Prostate gland (tissue), 2 donors: ENCODE results near the gene CNDP2. TPM values are rescaled to one million over a fixed set of nuclear protein-coding genes. Genes with fewer than 3 reads are reported as not detected.

Source experiments
- DNase-seq: peaks from one replicate; pipeline ENCODE4 v3.0.0-alpha.2; 2019; ENCODE audit warnings: low spot score
- H3K27ac ChIP-seq, 2 donors: fragments of 200-600 bp; sonication (generic); 2 replicates each; pipeline ENCODE4 v1.5.1; 2017 to 2019
- H3K27me3 ChIP-seq: fragments of 200-600 bp; sonication (generic); replicated peaks from 2 replicates; pipeline ENCODE4 v1.5.1; 2019; ENCODE audit not compliant: insufficient read depth
- H3K36me3 ChIP-seq, 2 donors: fragments of 200-600 bp; sonication (generic); 1 replicate in 1 of 2; 2 replicates in 1 of 2; pipeline versions ENCODE4 v1.5.1 to v1.8.1; 2017 to 2019
- H3K4me1 ChIP-seq: fragments of 200-600 bp; sonication (generic); replicated peaks from 2 replicates; pipeline ENCODE4 v1.5.1; 2019
- H3K4me3 ChIP-seq, 2 donors: fragments of 200-600 bp; sonication (generic); 2 replicates each; pipeline ENCODE4 v1.5.1; 2017 to 2019
- H3K9me3 ChIP-seq: fragments of 200-600 bp; sonication (generic); 2 replicates; pipeline ENCODE4 v1.5.1; 2017
- POLR2A ChIP-seq: fragments of 450-650 bp; IDR thresholded peaks from one replicate; pipeline ENCODE4 v1.6.1; 2016; ENCODE audit warnings: antibody characterized with exemption, mild to moderate bottlenecking
- POLR2AphosphoS5 ChIP-seq: sonication (generic); formaldehyde crosslinking; IDR thresholded peaks from one replicate; pipeline ENCODE4 v1.6.1; 2017; ENCODE audit warnings: antibody characterized with exemption
- WGBS: methylation state at CpG from one replicate; pipeline ENCODE4 v1.1.5; 2018; 5-methylcytosine and 5-hydroxymethylcytosine counted together
- intact Hi-C: fragments of 100-400 bp; cut with DNase I; formaldehyde crosslinking; loops from one replicate; pipeline ENCODE4 v1.14.2; 2022
- total RNA-seq, 2 donors: library from RNA; depleted of rRNA; stranded (reverse); fragments of >200 nt; gene quantifications; one replicate each; pipeline ENCODE4 v1.1.0, GENCODE V29; 2016
- TF ChIP-seq, protein P1 (sequence below), 4 experiments: fragments of 200-600 bp in 2 of 4; fragments of 450-650 bp in 2 of 4; sonication (generic) in 2 of 4; IDR thresholded peaks; 1 replicate in 3 of 4; 2 replicates in 1 of 4; pipeline ENCODE4 v1.5.1; 2016 to 2019; ENCODE audit warnings: antibody characterized with exemption in 4 of 4, mild to moderate bottlenecking in 2 of 4, moderate library complexity in 2 of 4

The CNDP2 gene
- total RNA-seq, 2 donors from 2014 or later, result 144 to 294 TPM

DNA sequence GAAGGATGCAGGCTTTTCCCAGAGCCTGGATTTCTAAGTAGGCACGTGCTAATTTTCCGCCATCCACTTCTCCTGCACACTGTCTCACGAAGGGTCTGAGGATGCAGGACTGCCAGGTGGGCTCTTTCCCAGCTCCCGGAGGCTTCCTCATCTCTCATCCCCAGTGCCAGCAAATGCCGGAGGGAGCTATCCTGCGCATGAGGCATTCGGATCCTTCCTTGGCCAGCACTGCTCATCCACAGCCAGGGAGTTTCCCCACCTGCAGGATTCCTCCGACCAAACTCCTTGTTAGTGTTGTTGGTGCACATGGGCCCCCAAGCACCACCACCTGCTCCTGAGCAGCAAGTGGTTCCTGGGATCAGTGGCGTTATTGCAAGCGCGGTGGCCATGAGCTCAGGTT, 43.1 kb downstream of the CNDP2 start:
- TF ChIP-seq, protein P1, sequence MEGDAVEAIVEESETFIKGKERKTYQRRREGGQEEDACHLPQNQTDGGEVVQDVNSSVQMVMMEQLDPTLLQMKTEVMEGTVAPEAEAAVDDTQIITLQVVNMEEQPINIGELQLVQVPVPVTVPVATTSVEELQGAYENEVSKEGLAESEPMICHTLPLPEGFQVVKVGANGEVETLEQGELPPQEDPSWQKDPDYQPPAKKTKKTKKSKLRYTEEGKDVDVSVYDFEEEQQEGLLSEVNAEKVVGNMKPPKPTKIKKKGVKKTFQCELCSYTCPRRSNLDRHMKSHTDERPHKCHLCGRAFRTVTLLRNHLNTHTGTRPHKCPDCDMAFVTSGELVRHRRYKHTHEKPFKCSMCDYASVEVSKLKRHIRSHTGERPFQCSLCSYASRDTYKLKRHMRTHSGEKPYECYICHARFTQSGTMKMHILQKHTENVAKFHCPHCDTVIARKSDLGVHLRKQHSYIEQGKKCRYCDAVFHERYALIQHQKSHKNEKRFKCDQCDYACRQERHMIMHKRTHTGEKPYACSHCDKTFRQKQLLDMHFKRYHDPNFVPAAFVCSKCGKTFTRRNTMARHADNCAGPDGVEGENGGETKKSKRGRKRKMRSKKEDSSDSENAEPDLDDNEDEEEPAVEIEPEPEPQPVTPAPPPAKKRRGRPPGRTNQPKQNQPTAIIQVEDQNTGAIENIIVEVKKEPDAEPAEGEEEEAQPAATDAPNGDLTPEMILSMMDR (IDR thresholded peaks at IDR 0.05), result no peak
- TF ChIP-seq POLR2AphosphoS5 (no peak), POLR2A (no peak)
- no peak overlapping the region for H3K27ac ChIP-seq
- 81% methylated on average over 10 of the region's 11 CpGs for WGBS
- no peaks in the 10 kb centered on the region for H3K9me3 ChIP-seq
- no peak for DNase-seq
- H3K27me3 ChIP-seq, result no peaks in the 10 kb centered on the region
- intact Hi-C loops, result no loop called here
- H3K36me3 ChIP-seq, result no peaks in the 10 kb centered on the region
- H3K4me3 ChIP-seq, result no peak overlapping the region
- H3K4me1 ChIP-seq, result no peaks in the 10 kb centered on the region

DNA sequence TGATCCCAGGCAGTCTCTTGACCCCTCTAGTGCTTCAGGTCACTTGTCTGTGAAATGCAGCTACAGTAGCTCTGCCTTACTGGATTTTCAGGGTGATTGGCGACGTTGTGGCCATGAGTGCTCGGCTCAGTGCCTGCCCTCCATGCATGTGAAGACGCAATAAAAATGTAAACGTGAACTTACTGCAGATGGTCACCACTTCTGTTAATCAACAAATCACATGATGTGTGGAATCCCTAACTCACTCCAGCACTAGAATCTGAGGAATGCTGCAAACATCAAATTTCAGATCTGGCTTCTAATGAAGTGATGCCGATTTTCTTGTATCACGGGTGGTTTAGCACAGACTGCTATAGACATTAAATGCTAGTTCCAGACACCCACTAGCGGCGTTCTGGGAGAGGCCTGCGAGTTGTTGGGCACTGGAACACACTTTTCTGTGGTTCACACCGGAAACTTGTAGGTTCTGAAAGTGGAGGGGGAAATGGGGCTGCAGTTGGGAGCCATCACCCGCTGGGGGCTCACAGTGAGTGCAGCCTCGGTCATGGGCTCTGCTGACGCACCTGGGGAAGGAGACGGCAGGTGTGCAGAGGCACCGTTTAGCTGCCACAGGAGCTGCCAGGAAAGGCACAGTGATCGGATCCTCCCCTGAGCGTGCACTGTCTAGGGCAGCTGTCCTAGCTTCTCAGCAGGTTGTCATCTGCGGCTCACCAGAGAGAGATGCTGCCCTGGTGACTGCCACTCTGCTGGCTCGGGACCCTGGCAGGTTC, 44.7 kb downstream of the CNDP2 start:
- 77% methylated on average over 20 of the region's 20 CpGs for WGBS
- Histone ChIP-seq H3K27ac (no peak overlapping the region), H3K36me3 (no peaks in the 10 kb centered on the region), H3K4me1 (no peaks in the 10 kb centered on the region), H3K4me3 (no peak overlapping the region), H3K9me3 (no peaks in the 10 kb centered on the region), H3K27me3 (no peaks in the 10 kb centered on the region)
- TF ChIP-seq POLR2A (no peak), POLR2AphosphoS5 (no peak)
- TF ChIP-seq, protein P1 (IDR thresholded peaks at IDR 0.05), result no peak
- intact Hi-C loops, result no loop called here
- no peak for DNase-seq

DNA sequence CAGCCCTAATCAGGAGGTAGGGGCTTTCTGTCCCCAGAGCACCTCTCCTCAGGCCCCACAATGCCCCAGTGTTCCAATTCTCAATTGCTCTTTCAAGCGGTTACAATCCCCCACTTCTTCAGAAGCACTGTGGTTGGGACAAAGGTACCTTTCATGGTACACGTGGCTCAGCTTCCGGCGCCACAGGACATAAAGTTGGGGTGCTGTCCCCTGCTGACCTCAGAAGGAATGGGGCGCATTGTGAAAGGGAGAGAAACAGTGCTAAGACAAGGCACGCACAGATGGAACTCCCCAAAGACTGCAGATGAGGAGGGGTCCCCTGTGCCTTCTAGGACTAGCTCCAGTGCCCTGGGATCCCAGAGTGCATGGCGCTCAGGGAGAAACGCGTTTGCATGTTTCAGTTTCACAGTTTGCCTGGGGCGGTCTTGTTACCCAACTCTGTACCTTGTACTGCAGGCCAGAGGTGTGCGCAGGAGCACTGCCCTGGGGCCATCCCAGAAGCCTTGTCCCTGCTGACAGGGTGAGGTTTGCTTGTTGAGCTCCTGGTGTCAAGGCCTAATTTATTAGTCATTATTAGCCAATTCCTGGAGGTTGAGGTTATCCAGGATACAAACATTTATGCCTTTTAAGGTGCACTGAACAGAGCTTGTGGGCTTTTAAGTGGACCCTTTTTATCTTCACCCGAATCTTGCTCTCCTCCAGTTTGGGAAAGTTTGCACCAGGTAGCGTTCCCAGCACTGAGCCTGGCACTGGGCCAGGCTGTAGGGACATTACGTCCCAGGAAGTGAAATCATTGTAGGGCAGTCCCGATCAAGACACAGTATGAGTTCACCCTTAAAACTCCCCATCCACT, 45.8 kb downstream of the CNDP2 start:
- Histone ChIP-seq H3K36me3 (no peaks in the 10 kb centered on the region), H3K27ac (no peak overlapping the region), H3K9me3 (no peaks in the 10 kb centered on the region), H3K4me3 (no peak overlapping the region), H3K27me3 (no peaks in the 10 kb centered on the region), H3K4me1 (no peaks in the 10 kb centered on the region)
- intact Hi-C loops, result no loop called here
- peak; percentile 5 for TF ChIP-seq POLR2AphosphoS5
- TF ChIP-seq, protein P1 (IDR thresholded peaks at IDR 0.05), result no peak
- DNase-seq, result no peak
- 66% methylated on average over 15 of the region's 15 CpGs for WGBS

DNA sequence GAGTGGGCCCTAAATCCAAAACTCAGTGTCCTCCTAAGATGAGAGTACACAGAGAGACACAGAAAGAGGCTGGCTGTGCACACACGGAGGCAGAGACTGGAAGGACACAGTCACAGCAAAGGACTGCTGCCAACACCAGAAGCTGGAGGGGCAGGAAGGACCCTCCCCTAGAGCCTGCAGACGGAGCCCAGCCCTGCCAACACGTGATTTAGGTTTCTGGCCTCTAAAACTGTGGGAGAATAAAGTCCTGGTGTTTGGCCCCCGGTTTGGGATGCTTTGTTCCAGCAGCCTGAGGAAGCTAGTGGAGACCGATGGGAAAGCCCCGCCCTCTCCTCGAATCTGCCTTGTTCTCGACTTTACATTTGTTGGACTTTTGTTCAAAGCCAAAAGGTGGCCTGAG, 48.7 kb downstream of the CNDP2 start:
- no peak overlapping the region for H3K4me3 ChIP-seq
- H3K9me3 ChIP-seq, result no peaks in the 10 kb centered on the region
- no peak for DNase-seq
- no peaks in the 10 kb centered on the region for H3K4me1 ChIP-seq
- no peaks in the 10 kb centered on the region for H3K27me3 ChIP-seq
- no peak overlapping the region for H3K27ac ChIP-seq
- no peaks in the 10 kb centered on the region for H3K36me3 ChIP-seq
- 61% methylated on average over 8 of the region's 8 CpGs for WGBS
- no peak for TF ChIP-seq POLR2A
- TF ChIP-seq, protein P1 (IDR thresholded peaks at IDR 0.05), result no peak
- no peak for TF ChIP-seq POLR2AphosphoS5
- intact Hi-C loops, result no loop called here
